ENCODE measurements around the gene CWC22. TPM values are rescaled to one million over a fixed set of nuclear protein-coding genes. Genes with fewer than 3 reads are reported as not detected.

CWC22 gene
- total and polyA plus RNA-seq, 2 of the 13 experiments (the other 11 are each of a cell fraction or from before 2014, with no cell fraction given), result 5.7 to 29.2 TPM

GRCh38 chr2:180006781-180007579, at the start of gene CWC22 (continued):
- TF ChIP-seq MYPOP (CRISPR knock-in tag; IDR thresholded peaks at IDR 0.05) (peak; percentile 39; the same call in 1 of the 2 replicates), RELA (CRISPR knock-in tag; IDR thresholded peaks at IDR 0.05) (no peak), ZNF496 (CRISPR knock-in tag; IDR thresholded peaks at IDR 0.05; ENCODE audit: insufficient replicate concordance) (no peak), ZC3H13 (CRISPR knock-in tag; IDR thresholded peaks at IDR 0.05) (no peak), CBFB (CRISPR knock-in tag; IDR thresholded peaks at IDR 0.05) (peak; percentile 53; the same call in 1 of the 2 replicates), PPARG (CRISPR knock-in tag; conservative IDR thresholded peaks at IDR 0.05) (no peak; the same call in 1 of the 2 replicates), ZNF570 (CRISPR knock-in tag; IDR thresholded peaks at IDR 0.05; ENCODE audit: borderline replicate concordance) (no peak), YEATS4 (CRISPR knock-in tag; IDR thresholded peaks at IDR 0.05; ENCODE audit: borderline replicate concordance) (peak; percentile 85), IRF9 (CRISPR knock-in tag; IDR thresholded peaks at IDR 0.05; ENCODE audit: borderline replicate concordance) (peak; percentile 93; the same call in 1 of the 2 replicates), ISL2 (CRISPR knock-in tag; IDR thresholded peaks at IDR 0.05) (peak; percentile 58; the same call in 1 of the 2 replicates), ZNF234 (CRISPR knock-in tag; conservative IDR thresholded peaks at IDR 0.05) (no peak), ZNF850 (CRISPR knock-in tag; conservative IDR thresholded peaks at IDR 0.05) (0 out of 2 replicates have a peak, but pooled peaks have one; percentile 39), ZNF598 (CRISPR knock-in tag; IDR thresholded peaks at IDR 0.05; ENCODE audit: borderline replicate concordance) (peak; percentile 87; the same call in 1 of the 2 replicates), TEAD2 (CRISPR knock-in tag; IDR thresholded peaks at IDR 0.05) (no peak), ZNF407 (CRISPR knock-in tag; IDR thresholded peaks at IDR 0.05; ENCODE audit: not compliant biosample characterization) (no peak)
